GM19023 (cell line): ENCODE measurements around the gene RALGPS2.

Experiments used
- ATAC-seq: cut with Tn5 transposase; IDR thresholded peaks from one replicate; pipeline ENCODE4 v1.9.1; 2021; ENCODE audit warnings: mild to moderate bottlenecking, moderate library complexity; ENCODE audit not compliant: unreplicated experiment

The RALGPS2 gene

GRCh38 chr1:178857126-178857525 lies 132.1 kb downstream of the RALGPS2 start:
- no peak for ATAC-seq

GRCh38 chr1:178862416-178862815 lies 137.4 kb downstream of the RALGPS2 start:
- no peak for ATAC-seq

GRCh38 chr1:178862864-178863263 lies 137.8 kb downstream of the RALGPS2 start:
- no peak for ATAC-seq

DNA sequence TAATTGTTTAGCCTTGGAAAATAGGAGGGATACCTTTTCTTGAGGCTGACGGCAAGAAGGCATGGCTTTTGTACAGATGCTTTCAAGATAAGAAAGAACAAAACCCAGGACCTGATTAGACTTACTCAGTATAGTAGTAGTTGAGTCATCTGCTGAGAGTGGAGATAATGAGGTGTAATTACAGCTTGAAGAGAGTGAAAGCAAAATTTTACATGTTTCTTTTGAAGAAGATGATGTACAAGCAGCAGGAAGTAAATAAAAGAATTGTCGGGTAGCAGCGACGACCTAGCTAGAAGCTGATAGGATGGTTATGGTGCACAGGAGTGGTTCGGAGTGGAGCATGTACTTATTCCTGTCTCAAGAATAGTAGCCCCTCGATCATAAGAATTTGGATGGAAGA lies 139.3 kb downstream of the RALGPS2 start:
- no peak for ATAC-seq

GRCh38 chr1:178867670-178868069 lies 142.6 kb downstream of the RALGPS2 start:
- no peak for ATAC-seq

- ATAC-seq, result no peak
Measured at GRCh38 chr1:178868706-178869105, 143.7 kb downstream of the RALGPS2 start.

DNA sequence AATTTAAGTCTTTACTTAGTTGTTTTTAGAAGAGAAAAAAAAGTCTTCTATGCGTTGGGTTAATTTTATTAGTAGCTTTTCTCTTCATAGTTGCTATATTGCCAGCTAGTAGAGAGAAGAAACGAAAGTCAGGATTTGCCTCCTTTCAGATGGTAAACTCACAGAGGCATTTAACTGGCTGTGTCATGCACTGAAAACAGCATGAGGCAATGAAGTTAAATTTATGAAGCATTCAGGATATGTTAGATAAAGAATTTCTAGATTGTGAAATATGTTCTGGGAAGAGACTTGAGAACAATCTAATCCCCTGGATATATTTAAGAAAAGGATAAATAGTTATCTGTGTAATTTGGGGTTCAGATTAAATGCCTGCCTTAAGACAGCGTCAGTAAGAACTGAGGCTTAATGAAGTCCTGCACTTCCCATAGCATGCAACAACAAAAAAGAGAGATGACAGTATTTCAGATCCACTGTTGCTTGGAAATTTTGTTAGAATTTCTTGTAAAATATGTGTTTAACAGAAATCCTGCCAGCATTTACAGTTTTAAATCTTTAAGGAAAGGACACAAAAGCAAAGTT lies 144.2 kb downstream of the RALGPS2 start:
- ATAC-seq, result no peak

DNA sequence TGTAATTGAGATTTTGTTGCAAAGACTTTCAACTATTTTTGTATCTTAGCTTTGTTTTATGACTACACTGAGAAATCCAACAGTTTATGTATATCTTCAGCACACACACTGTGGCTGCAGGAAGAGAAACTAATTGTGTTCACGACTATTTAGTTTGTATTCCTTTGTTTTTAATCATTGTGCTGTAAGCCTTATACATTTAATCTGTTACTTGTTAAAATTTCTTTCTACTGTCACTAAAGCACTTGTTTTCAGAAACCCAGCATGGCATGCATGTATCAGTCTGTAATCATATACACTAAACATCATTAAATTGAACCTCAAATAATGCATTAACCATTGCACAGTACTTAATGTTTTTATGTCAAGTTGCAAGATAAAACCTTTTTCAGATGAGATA lies 145.2 kb downstream of the RALGPS2 start:
- ATAC-seq, result no peak

GRCh38 chr1:178870944-178871343 lies 145.9 kb downstream of the RALGPS2 start, which contains the start of gene ANGPTL1:
ANGPTL1 (minus strand) TSS chr1:178871077; CDS start chr1:178865776, 5,301 bp downstream.
- no peak for ATAC-seq

GRCh38 chr1:178871551-178872320 lies 146.7 kb downstream of the RALGPS2 start:
- no peak for ATAC-seq

DNA sequence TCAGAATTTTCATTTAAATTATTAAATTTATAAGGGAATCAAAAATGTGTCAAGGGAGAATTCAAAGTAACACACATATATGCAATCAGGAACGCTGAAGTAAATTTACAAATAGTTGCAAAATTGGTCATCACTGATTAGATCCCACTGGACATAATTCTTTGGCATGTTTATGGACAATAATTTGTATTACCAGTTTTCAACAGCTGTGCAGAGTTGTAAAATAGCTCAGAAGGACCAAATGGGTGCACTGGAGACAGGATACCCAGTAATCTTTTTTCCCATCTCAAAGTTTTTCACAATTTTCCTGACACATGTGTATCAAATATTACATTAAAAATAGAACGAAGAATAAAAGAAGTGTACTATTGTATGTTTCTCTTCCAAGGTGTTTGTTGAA lies 149.9 kb downstream of the RALGPS2 start:
- no peak for ATAC-seq

DNA sequence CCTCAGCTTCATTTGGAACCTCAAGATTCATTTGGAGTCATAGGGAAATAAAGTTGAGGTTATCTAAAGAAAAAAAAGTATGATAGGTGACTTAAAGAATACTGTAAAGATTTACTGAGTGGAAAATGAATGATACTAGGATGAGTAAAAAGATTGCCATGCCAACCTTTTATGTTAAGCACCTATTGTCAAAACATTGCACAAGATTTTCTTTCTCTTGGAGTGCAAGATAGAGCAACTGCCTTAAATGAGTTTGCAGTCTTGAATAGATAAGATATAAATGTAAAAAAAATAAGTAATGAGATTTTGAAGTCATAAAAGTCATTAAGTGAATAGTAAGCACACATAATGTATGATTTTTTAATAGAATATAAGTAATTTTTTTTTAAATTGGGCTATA lies 150.9 kb downstream of the RALGPS2 start:
- ATAC-seq, result no peak

GRCh38 chr1:178877896-178878295 lies 152.9 kb downstream of the RALGPS2 start:
- no peak for ATAC-seq

- ATAC-seq, result no peak
Measured at GRCh38 chr1:178881950-178882349, 156.9 kb downstream of the RALGPS2 start.

GRCh38 chr1:178885869-178886268 lies 160.8 kb downstream of the RALGPS2 start:
- no peak for ATAC-seq

- ATAC-seq, result no peak
Measured at GRCh38 chr1:178886551-178886950, 161.5 kb downstream of the RALGPS2 start.

GRCh38 chr1:178895928-178896327 lies 170.9 kb downstream of the RALGPS2 start:
- ATAC-seq, result no peak

- no peak for ATAC-seq
Measured at GRCh38 chr1:178898401-178898800, 173.4 kb downstream of the RALGPS2 start.

GRCh38 chr1:178899402-178899801 lies 174.4 kb downstream of the RALGPS2 start:
- no peak for ATAC-seq

GRCh38 chr1:178901482-178902125 lies 176.6 kb downstream of the RALGPS2 start:
- no peak for ATAC-seq

GRCh38 chr1:178908358-178908757 lies 183.3 kb downstream of the RALGPS2 start:
- no peak for ATAC-seq

- no peak for ATAC-seq
Measured at GRCh38 chr1:178910023-178910422, 185.0 kb downstream of the RALGPS2 start.
